ENCODE measurements around the gene SLCO2A1.

Gene SLCO2A1

GRCh38 chr3:133949438-133949837 lies 80.3 kb downstream of the SLCO2A1 start:
- TF ChIP-seq CTCF (IDR thresholded peaks at IDR 0.05; ENCODE audit: low read depth, low read length, missing control alignments) = no peak
- no peak for DNase-seq (ENCODE audit: extremely low read depth, low read depth)
- H3K4me3 ChIP-seq (replicated peaks; ENCODE audit: low read depth, low read length) = no peak overlapping the region

- TF ChIP-seq CTCF (IDR thresholded peaks at IDR 0.05; ENCODE audit: low read depth, low read length, missing control alignments) = no peak
- no peak for DNase-seq (ENCODE audit: extremely low read depth, low read depth)
- no peak overlapping the region for H3K4me3 ChIP-seq (replicated peaks; ENCODE audit: low read depth, low read length)
Measured at GRCh38 chr3:133948996-133949395, 80.7 kb downstream of the SLCO2A1 start.

- no peak for DNase-seq (ENCODE audit: extremely low read depth, low read depth)
- TF ChIP-seq CTCF (IDR thresholded peaks at IDR 0.05; ENCODE audit: low read depth, low read length, missing control alignments) = no peak
Measured at GRCh38 chr3:133948131-133948810, 81.5 kb downstream of the SLCO2A1 start.

DNA sequence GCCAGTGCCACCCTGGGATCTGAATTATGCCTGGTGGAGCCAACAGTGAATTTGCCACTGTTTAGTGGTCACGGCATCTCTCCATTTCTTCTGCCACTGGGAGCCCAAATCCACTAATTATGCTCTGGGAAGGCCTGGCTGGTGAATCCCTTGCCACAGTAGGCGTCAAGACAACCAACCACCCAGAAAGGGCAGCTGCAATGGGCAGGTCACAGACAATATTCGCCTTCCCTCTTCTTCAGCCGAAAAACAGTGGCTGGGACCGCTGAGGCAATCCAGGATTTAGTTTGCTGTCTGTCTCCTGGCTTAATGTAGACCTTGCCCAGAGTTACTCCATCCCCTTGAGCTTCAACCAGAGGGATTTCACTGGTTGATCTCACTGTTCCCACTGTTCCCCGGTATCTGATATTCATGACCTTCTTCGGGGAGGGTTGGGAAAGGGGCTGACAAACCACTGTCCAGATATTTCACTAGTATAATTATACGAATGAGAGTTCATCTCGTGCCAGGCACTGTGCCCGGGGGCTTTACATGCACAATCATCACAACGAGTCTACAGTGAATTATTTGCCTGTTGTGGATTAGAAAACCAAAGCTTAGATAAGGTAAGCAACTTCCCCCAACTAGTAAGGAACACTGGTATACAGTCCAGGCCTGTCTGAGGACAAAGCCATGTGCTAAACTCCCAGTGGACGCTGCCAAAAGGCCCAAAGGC lies 84.2 kb downstream of the SLCO2A1 start:
- H3K4me3 ChIP-seq (replicated peaks; ENCODE audit: low read depth, low read length) = no peak overlapping the region
- no peak for DNase-seq (ENCODE audit: extremely low read depth, low read depth)
- TF ChIP-seq CTCF (IDR thresholded peaks at IDR 0.05; ENCODE audit: low read depth, low read length, missing control alignments) = no peak

More at GRCh38 chr3:133948131-133948810, 81.5 kb downstream of the SLCO2A1 start:
- H3K4me3 ChIP-seq (replicated peaks; ENCODE audit: low read depth, low read length) = no peak overlapping the region

DNA sequence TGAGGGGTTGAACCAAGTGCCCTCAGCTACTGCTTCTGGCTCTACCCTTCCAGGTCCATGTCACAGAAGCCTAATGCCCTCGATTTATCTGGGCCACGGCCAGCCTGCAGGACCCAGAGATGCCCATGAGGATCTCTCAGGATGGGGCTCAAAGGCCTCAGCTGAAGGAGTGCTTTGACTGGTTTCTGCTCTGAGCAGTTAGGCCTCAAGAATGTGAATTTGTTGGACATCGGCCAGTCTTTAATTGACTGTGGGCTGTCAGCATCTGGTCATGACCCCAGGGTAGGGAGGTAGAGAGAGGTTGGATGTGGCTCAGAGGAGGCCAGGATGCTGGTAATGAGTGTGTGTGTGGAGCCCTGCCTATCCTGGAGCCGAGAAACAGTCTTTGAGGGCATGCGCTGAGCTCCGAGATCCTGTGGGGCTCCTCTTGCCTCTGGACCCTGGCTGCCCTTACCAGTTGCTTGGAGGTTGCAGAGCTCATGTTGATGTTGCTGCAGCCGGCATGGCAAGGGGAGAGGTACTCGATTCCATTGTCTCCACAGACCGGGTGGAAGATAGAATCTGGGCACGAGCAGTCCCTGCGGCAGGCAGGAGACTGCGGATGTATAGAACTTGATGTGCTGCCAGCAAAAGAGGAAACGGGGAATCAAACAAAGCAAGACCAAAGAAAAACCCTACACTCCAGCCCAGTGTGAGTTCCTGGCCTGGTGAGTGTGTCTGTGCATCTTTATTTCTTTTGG lies 84.9 kb downstream of the SLCO2A1 start:
- DNase-seq (ENCODE audit: extremely low read depth, low read depth) = no peak
- no peak overlapping the region for H3K4me3 ChIP-seq (replicated peaks; ENCODE audit: low read depth, low read length)
- TF ChIP-seq CTCF (IDR thresholded peaks at IDR 0.05; ENCODE audit: low read depth, low read length, missing control alignments) = no peak

GRCh38 chr3:133944181-133944580 lies 85.5 kb downstream of the SLCO2A1 start:
- no peak overlapping the region for H3K4me3 ChIP-seq (replicated peaks; ENCODE audit: low read depth, low read length)
- DNase-seq (ENCODE audit: extremely low read depth, low read depth) = no peak
- TF ChIP-seq CTCF (IDR thresholded peaks at IDR 0.05; ENCODE audit: low read depth, low read length, missing control alignments) = no peak

Data from HFF-Myc (cell line).